ENCODE data around the gene AOPEP.
"Not testable (repeated sequence)": the region's sequence is repeated elsewhere in the genome, so short reads cannot be mapped to it uniquely, and the experiment has no call there.

AOPEP gene

DNA sequence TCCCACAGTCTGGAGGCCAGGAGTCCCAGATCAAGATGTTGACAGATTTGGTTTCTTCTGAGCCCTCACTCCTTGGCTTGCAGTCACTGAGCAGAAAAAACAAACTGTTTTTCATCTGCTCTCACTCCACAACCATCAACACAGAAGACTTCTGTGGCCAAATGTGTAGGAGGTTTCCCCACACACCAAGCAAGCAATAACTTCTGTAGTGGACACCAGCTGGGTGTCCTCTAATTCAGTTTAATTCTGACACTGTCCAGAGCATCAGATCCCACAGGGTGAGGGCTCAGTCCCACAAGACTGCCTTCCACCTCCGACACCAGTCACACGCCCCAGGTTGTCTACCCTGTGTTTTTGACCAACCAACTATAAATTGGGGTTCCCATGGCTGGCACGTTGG is 209.9 kb downstream of the AOPEP start:
- no peak for DNase-seq

DNA sequence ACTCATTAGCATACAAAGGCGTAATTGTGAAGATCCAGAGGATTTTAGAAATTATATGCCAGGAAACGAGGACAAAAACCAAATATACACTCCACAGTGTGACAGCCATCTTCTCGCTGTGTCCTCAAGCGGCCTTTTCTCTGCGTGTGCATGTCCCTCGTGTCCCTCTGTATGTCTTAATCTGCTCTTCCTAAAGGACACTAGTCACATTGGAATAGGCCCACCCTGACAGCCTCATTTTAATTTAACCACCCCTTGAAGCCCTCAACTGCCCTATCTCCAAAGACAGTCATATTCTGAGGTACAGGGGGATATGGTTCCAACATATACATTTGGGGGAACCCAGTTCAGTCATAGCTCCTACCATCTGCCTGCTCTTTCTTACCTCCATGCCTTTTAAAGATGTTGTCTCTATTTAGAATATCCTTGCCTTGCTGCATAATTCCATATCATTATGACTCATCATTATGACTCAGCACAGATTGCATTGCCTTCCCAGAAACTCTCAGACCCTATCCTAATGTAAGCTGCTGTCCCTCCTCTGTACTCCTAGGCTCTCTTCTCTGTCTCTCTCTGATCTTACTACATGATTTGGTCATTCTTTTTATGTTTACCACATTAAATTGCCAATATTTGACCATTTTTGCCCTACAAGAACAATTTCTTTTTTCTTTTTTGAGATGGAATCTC is 210.9 kb downstream of the AOPEP start:
- no peak for DNase-seq

GRCh38 chr9:94938384-94938783 is 211.9 kb downstream of the AOPEP start:
- no peak for DNase-seq

DNA sequence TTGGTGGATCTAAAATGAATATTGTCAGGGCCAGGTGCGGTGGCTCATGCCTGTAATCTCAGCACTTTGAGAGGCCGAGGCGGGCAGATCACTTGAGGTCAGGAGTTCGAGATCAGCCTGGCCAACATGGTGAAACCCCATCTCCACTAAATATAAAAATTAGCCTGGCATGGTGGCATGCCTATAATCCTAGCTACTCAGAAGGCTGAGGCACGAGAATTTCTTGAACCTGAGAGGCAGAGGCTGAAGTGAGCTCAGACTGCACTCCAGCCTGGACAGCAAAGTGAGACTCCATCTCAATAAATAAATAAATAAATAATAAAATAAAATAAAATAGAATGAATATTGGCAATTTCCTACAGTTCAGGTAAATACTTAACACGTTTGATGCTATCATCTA is 213.8 kb downstream of the AOPEP start:
- not testable (repeated sequence) for DNase-seq

- no peak for DNase-seq
Observed at GRCh38 chr9:94941211-94941875, 214.8 kb downstream of the AOPEP start.

- no peak for DNase-seq
Observed at GRCh38 chr9:94944626-94945025, 218.1 kb downstream of the AOPEP start.

DNA sequence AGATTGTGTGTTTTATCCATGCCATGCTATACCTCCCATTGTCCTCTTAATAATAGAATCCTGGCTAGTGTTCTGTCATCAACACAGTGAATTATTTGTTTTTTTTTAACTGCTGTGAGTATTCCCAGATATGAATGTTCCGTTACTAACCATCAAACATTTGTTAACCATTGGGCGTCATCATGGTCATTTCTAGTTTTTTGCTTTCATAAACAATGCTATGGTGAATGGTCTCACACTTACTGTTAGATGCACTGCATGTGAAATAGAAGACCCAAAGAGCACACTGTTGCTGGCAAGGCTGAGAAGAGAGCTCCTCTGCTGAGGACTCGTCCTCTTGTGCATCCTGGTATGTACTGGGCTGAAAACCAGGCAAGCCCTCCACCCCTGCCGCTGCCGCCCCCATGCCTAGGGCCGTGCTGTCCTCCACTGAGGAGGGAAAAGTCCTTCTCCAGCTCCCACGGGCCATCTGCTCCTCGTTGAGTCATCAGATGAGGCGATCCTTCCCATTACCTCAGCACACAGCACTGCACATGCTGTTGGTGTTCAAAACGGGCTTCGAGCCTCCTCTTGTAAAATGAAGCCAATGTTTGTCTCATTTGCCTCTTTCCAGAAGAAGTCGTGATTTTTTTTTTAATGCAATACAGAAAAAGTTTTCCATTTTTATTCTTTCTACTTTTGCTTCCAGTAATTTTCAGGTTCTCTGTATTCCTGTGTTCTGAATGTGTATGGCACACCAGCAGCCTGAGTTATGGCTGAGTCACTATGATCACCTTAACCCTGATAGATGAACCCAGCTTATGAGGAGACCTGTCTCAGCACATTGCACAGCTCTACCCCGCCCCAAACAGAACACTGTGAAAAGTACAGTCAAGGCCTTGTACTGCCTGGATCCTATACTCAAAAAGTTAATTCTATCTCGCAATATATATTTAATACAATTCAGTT is 219.0 kb downstream of the AOPEP start:
- DNase-seq = peak in 3 of 14 donors; percentile 63 to 70 (median 67)

DNA sequence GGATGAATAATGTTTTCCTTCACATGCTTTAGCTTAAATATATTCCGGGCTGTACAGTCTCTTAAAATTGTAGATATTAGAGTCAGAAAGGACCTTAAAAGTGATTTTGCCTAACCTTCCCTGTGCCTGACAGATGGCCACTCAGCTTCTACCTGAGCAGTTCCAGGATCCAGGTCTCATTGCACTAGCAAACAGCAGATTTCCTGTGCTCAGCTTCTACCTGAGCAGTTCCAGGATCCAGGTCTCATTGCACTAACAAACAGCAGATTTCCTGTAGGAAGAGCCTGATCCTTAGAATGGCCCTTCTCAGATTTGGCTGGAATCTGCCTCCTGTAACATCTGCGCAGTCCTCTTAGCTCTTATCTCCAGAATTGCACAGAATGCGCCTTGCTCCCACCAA is 219.8 kb downstream of the AOPEP start:
- DNase-seq = peak in 1 of 14 donors; percentile 82

- peak in 7 of 14 donors; percentile 26 to 62 (median 47) for DNase-seq
Observed at GRCh38 chr9:94948567-94949235, 222.2 kb downstream of the AOPEP start.

DNA sequence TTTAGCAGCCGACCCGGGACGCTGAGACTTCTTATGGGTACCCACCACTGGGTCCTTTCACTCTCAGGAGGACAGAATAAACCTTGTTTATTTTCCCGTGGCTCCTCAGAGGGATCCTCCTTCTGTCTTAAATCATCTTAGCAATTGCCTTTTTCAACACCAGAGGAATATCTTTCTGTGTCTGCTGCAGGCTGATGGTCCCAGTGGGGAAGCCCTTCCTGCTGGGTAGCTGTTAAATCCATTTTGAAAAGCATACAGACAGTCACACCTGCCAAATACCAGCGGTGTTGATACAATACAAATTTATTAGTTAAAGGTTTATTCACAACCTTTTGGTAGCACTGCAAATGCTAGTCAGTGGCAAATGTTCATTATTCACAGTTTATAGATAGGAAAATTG is 222.9 kb downstream of the AOPEP start:
- no peak for DNase-seq

DNA sequence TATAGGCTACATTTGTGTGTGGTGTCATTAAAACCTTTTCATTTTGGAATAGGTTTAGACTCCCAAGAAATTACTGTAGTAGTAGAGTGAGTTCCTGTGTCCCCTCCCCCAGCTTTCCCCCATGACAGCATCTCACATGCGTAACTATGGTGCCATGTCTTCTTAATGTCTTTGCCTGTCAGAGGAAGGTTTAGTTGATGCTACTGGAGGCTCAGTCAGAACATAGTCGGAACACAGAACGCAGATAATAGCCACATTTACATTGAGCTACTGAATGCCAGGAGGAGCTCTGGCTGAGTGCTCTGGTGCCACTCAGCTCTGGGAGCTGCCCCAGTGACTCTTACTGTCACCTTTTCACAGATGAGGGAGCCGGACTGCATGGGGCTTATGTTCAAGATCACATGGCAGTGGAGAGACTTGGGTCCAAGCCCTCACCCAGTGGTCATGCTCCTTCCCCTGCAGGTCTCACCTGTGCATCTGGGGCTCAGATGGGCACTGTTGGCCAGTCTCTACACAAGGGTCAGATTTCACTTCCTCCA is 223.6 kb downstream of the AOPEP start:
- no peak for DNase-seq

- no peak for DNase-seq
Observed at GRCh38 chr9:94950579-94951323, 224.3 kb downstream of the AOPEP start.

- no peak for DNase-seq
Observed at GRCh38 chr9:94951324-94952135, 225.0 kb downstream of the AOPEP start.

DNA sequence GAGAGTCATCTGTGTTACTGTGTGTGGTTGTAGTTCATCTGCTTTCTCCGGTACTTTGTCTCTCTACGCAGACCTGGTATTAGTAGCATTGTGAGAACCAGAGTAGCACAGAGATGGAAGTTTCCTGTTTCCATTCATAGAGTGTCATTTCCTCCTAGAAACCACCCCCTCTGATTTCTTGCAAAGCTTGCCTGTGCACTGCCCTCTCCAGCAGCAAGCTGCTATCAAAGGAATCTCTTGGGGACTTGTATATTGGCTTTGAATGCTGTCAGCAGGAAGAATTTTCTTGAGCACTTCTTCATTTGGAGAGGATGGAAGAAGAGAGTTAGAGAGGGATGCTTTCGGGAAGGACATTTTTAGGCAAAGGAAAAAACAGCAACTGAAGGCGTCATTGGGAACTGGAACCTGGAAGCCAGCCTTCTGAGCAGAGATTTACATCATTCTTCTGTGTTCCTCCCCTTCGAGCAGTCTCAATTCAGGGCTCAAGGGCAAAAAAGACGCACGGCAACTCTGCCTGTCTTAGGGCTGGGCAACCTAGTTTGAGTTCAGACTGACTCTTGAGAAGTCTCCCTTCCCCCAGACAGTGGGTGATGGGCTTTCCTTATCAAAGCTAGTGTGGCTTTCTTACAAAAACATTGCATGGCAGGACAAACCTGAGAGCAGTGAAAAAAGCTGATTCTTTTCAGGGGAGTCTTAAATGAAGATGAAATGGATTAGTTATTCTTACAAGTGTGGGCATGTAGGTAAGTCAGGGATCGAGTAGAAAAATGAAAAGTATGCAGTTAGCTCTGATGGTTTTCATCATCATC is 226.3 kb downstream of the AOPEP start:
- peak in 1 of 14 donors; percentile 31 for DNase-seq

GRCh38 chr9:94956731-94957130 is 230.2 kb downstream of the AOPEP start:
- no peak for DNase-seq

GRCh38 chr9:94960964-94961363 is 234.5 kb downstream of the AOPEP start:
- no peak for DNase-seq

- no peak for DNase-seq
Observed at GRCh38 chr9:94961870-94962269, 235.4 kb downstream of the AOPEP start.

- not testable (repeated sequence) for DNase-seq
Observed at GRCh38 chr9:94965631-94966030, 239.1 kb downstream of the AOPEP start.

- not testable (repeated sequence) for DNase-seq
Observed at GRCh38 chr9:94966046-94966445, 239.5 kb downstream of the AOPEP start.

DNA sequence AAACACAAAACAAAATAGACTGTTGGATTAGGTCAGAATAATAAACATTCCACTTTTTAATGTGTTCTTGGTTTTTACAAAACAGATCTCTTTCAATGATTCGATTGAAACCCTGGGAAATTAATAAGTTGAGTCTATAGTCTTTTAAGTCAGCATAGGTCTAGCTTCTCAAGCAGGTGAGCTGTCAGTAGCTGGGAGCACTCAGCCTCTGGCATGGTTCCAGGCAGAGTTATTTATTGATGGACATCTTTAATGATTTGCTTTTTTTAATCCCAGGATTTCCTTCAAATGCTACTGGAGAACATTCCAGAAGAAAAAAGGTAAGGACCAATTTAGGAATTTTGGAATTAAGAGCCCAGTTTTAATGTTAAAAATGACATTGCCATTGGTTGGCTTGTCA is 241.0 kb downstream of the AOPEP start:
- no peak for DNase-seq

Data from C1 segment of cervical spinal cord (tissue), 14 donors.